ENCODE data around the gene SLC24A3.

The SLC24A3 gene

DNA sequence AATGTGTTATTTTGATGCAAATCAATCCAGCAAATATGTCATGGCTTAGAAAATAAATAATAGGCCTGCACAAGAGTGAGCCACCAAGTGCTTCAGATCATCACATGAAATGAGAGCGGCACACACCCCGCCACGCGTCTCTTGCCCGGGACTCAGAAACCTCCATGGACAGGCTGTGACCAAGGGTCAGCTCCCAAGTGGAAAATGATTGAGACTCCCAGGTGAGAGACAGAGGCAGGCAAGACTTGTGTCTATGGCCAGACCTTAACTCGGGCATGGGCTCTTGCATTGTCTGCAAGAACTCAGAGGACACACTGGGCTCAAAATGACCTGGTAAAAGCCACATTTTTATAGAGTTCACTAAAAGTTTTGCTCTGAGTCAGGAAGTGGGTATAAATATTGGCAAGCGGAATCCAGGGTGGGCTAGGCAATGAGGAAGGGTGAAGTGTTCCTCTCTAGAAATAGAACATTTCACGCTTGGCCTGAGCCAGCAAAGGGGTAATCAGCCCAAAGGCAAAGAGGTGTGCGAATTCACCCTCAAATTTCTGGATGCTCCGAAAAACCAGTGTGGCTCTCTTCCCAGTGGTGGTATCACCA, 514.9 kb downstream of the SLC24A3 start:
- TF ChIP-seq, protein P1, sequence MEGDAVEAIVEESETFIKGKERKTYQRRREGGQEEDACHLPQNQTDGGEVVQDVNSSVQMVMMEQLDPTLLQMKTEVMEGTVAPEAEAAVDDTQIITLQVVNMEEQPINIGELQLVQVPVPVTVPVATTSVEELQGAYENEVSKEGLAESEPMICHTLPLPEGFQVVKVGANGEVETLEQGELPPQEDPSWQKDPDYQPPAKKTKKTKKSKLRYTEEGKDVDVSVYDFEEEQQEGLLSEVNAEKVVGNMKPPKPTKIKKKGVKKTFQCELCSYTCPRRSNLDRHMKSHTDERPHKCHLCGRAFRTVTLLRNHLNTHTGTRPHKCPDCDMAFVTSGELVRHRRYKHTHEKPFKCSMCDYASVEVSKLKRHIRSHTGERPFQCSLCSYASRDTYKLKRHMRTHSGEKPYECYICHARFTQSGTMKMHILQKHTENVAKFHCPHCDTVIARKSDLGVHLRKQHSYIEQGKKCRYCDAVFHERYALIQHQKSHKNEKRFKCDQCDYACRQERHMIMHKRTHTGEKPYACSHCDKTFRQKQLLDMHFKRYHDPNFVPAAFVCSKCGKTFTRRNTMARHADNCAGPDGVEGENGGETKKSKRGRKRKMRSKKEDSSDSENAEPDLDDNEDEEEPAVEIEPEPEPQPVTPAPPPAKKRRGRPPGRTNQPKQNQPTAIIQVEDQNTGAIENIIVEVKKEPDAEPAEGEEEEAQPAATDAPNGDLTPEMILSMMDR (IDR thresholded peaks at IDR 0.05; ENCODE audit: borderline replicate concordance, insufficient read depth, low read depth, low read length): no peak
- no peak overlapping the region for H3K4me3 ChIP-seq (ENCODE audit: low read depth, low read length)

DNA sequence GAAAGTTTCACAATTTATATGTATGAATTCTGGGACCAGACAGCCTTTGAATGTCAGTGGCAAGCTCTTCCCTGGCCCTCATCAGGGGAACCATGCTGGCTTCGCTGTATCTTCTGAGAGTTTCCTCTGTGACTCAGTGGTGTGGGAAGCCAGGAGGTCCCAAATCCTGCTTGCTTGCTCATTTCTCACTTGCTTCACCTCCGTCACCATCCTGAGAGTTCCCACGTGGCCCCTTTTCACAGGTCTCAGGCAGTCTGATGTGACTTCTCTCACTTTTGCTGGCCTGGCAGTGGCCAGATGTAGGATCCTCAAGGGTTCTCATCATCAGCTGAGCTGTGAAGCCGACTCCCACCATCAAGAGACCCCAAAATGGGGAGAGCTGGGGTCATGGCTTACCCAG, 517.2 kb downstream of the SLC24A3 start:
- TF ChIP-seq, protein P1 (IDR thresholded peaks at IDR 0.05; ENCODE audit: borderline replicate concordance, insufficient read depth, low read depth, low read length): no peak
- H3K4me3 ChIP-seq (ENCODE audit: low read depth, low read length): no peak overlapping the region

- no peak overlapping the region for H3K4me3 ChIP-seq (ENCODE audit: low read depth, low read length)
- TF ChIP-seq, protein P1 (IDR thresholded peaks at IDR 0.05; ENCODE audit: borderline replicate concordance, insufficient read depth, low read depth, low read length): no peak
Observed at GRCh38 chr20:19730706-19731105, 518.3 kb downstream of the SLC24A3 start.

DNA sequence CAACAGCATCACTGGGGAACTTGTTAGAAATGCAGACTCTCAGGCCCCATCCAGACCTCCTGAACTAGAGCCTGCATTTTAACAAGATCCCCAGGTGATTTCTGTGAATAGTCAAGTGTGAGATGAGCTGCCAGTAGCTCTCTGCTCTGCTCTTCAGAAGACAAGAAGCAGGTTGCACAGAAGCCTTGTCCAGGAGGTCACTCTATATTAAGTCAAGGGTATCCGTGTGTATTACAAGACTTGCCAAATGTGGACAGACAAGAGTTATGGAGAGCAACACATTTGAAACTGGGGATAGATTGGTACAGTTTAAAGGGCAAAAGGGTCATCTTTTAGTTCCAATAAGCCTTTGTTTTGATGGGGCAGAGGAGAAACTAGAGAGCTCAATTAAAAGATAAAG, 522.4 kb downstream of the SLC24A3 start:
- no peak overlapping the region for H3K4me3 ChIP-seq (ENCODE audit: low read depth, low read length)
- TF ChIP-seq, protein P1 (IDR thresholded peaks at IDR 0.05; ENCODE audit: borderline replicate concordance, insufficient read depth, low read depth, low read length): no peak

DNA sequence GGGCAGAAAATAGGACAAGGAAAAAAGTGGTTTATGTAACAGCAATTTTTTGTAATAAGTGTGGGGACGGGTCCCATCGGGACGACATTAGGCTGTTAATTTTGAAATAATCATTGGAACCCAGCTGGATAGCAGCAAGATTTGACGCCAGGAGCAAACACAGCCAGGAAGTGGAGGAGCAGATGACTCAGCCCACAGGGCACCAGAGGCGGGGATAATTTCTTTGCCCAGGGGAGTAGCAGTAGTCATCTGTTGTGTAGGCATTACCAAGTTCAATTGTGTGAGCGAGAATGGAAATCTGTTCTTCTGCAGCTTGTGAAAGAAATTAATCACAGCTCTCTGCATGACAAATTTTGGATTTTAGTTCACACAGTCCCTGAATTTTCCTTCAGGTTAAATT, 523.0 kb downstream of the SLC24A3 start:
- TF ChIP-seq, protein P1 (IDR thresholded peaks at IDR 0.05; ENCODE audit: borderline replicate concordance, insufficient read depth, low read depth, low read length): no peak
- no peak overlapping the region for H3K4me3 ChIP-seq (ENCODE audit: low read depth, low read length)

GRCh38 chr20:19737025-19737424, 524.6 kb downstream of the SLC24A3 start:
- H3K4me3 ChIP-seq (ENCODE audit: low read depth, low read length): no peak overlapping the region
- TF ChIP-seq, protein P1 (IDR thresholded peaks at IDR 0.05; ENCODE audit: borderline replicate concordance, insufficient read depth, low read depth, low read length): no peak

DNA sequence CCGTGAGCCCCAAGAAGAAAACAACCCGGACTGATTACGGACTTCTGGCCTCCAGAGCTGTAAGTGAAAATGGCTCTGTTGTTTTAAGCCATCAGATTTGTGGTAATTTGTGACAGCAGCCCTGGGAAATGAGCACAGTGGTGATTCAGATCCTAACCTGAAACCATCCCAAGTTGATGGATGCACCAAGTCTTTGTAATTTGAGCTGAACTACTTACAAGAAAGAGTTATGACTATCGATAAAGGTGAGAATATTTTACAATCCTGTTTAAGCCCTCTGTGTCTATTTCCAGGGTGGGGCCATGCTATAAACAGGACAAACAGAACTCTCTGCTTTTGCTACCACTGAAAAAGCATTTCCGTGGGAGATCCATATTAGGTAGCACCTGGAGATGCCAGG, 526.5 kb downstream of the SLC24A3 start:
- TF ChIP-seq, protein P1 (IDR thresholded peaks at IDR 0.05; ENCODE audit: borderline replicate concordance, insufficient read depth, low read depth, low read length): no peak
- no peak overlapping the region for H3K4me3 ChIP-seq (ENCODE audit: low read depth, low read length)
